HG03432 (cell line): ENCODE measurements around the gene PLXNB2.

Source experiments
- ATAC-seq: cut with Tn5 transposase; IDR thresholded peaks from one replicate; pipeline ENCODE4 v1.9.1; 2021; ENCODE audit warnings: mild to moderate bottlenecking, moderate library complexity; ENCODE audit not compliant: unreplicated experiment

The PLXNB2 gene

DNA sequence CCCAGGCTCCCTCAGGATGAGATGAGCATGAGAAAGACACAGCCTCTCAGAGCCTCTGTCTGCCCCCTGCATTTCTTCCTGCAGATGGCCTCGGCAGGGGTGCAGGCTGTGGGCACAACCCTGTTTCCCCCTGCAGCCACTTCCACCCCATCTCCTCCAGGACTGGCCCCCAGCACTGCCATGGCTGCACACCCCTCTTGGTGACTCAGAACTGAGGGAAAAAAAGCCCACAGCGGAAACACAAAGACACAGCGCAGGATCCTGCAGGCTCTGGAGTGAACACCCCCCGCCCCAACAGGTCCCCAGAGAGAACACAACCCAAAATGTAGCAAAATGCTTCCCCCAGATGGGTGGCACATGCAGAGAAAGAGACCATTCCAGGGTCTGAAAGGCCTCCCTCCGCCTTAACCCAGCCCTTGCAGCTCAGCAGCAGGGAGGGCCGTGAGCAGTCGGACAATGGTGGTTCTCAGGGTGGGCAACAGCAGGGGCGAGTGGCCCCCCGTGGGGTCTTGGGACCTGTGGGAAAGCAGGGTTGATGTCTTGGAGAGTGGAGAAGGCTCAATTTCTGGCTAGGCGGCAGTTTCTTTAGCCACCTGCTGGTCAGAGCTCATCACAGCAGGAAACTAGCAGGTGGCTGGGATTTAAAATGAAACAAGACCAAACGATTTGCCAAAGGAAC lies 70.6 kb downstream of the PLXNB2 start:
- ATAC-seq, result no peak

DNA sequence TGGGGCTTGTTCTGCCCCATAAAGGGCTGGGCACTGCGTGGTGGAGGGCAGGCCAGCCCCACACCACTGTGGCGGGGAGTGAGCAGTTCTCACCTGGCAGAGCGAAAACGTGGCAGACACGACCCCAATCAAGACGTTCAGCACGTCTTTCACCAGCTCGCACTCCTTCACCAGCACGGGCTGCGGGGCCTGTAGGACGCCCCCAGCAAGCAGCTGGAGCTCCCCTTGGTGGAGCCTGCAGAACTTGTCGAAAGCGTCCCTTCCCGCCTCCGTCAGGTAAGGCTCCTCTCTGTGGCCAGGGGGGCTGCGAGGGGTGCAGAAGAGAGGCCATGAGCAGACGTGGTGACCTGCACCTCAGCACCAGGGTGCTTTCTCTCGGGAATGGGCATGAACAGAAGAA lies 74.2 kb downstream of the PLXNB2 start:
- ATAC-seq, result no peak

DNA sequence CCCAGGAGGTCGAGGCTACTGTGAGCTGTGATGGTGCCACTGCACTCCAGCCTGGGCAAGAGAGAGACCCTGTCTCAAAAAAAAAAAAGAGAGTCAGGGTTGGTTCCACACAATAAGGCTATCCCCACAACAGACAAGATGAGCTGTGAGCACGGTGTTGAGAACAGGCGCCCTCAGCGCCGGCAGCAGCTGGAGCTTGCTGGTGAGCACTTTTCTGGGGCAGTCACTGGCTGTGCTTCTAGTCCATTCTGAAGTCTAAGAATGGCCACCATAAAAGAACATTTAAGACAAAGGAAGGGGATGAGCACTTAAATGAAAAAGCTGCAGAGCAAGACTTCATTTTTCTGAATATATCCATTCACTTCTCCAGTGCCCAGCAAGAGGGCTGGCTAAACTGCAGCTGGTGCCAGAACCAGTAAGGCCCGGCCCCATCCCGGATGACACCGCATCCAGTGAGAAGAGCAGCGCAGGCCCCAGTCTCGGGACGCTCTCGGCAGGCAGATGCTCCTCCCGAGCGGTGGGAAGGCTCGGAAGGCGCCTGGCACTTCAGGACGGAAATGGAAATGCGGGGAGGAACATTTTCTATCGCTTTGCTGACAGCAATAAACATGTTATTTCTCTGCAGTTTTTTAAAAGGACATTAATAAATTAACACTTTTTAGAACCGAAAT lies 74.8 kb downstream of the PLXNB2 start:
- no peak for ATAC-seq

DNA sequence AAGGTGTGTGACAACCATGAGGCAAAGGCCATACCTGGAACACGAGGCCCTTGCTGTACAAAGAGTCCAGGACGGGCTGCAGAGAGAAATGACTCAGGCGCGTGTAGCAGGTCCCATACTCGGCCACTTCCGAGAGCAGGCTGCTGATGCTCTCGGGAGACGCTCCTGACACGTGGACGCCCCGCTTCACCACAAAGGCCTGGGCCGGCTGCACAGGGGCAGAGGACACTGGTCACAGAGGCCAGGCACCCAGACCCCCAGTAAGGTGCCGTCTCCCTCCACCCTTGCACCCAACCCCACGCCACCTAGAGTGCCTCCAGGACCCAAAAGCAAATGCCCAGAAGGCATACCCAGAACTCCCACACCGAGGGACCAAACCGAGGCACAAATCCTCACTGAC lies 78.1 kb downstream of the PLXNB2 start:
- no peak for ATAC-seq

DNA sequence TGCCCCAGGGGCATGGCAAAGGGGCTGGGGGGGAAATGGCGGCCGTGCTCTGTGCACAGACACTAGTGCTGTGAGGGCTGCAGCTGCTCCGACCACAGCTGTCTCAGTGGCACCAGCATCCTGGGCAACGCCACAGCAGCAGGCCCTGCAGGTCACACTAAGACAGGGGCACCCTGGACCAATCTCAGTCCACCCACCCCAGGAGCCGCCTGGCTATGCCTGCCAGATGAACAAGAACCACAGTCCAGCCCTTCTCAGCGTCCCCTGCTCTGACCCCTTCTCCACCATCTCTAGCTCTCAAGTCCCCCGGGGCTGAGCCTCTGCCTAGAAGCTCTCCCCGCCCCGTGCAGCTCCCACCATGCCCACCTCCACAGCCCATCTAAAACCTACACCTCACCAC lies 79.1 kb downstream of the PLXNB2 start:
- no peak for ATAC-seq

DNA sequence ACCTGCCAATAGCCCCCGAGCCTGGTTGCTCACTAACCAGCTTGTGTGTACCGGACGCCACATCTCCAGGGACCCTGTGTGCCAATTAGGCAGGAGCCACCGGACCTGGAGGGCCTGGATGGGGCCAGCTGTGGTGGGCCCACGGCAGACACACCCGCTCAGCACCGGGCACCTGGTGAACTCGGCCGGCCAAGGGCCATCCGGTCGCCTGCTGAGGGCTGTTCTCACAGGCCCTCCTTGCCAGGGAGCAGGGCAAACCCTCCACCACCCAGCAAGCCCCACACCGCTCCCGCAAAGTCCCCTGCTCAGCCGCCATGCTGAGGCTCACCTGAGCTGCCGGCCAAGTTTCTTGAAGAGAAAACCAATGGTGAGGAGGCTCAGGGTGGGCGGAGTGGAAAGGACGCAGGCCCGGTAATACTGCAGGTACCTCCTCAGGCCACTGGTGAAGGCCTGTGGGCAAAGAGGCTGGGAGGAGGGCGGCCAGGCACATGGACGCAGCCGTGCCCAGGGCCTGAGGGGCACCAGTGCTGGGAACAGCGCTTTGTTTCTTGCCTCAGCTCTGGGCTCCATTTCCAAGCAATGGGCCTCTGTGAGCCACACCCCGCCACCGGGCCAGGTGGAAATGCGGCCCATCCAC lies 79.7 kb downstream of the PLXNB2 start:
- ATAC-seq, result no peak

DNA sequence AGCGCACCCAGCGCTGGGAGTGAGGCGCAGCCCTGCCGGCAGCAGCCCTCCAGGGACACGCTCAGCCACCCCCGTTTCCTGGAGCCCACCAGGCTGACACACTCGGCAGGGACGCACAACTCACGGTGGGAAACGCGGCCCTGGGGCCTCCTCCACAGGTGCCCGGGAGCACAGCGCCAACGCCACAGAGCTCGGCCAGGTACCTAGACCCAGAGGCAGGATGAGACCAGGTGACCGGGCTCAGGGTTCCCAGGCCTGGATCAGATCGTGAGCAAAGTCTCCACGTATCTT lies 80.6 kb downstream of the PLXNB2 start:
- no peak for ATAC-seq

DNA sequence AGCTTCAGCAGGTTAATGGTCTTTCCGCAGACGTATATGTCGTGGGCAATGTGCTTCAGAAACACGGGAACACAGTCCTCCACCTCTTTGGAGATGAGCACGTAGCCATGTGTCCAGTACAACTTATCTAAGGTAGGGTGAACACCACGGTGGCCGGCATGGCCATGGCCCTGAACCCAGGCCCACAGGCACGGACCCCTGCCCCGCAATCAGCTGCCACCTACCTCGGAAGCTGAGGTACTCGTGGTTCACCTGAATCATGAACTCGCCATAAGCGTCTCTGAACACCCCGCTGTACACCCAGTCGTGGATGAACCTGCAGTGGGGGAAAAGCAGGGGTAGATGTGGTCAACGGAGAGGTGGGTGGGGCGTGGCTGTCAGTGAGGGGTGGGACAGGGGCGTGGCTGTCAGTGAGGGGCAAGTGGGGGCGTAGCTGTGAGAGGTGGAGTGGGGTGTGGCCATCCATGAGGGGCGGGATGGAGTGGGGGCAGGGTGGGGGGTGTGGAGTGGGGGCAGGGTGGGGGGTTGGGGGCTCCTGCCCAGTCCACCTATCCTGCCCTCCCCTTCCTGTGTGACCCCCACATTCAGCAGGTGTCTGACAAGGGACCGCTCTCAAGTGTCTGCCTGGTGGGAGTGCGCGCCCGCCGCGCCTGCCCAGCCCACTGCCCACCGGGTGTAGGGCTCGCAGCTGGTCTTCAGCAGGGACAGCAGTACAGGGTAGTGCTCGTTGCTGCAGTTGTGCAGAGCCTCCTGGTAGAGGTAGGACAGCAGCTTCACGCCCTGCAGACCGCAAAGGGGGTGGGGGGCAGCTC lies 81.2 kb downstream of the PLXNB2 start:
- ATAC-seq, result no peak

DNA sequence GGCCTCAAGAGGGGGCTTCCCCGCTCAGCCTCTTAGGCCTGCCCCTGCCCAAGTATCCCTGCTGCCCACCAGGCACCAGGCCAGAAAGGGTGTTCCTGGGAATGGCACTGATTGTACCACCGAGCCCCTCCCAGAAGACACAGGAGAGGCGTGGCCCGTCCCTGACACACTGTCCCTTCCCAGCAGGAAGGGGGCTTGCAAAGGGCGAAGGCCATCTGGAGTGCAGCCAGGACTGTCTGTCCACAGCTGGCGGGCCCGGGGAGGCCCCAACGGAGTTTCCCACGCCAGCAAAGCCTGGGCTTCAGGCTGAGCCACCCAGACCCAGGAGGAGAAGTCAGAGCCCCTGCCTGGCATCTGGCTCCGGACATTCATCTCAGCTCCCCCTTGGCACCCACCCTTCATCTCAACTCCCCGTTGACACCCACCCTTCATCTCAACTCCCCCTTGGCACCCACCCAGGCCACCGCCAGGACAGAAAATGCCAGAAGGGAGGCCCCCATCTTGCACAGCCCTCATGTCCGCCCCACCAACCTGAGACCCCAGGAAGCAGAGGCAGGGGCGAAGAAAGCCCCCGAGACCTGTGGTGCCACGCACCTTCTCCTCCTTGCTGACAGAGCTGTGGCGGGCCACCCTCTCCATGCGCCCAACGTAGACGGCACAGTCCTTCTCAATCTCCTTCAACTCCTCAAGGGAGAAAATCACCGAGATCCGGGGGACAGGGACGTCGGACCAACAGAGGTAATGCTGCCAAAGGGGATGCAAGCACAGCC lies 82.1 kb downstream of the PLXNB2 start:
- ATAC-seq, result no peak
